Hepatocyte (in vitro differentiated cells): ENCODE results near the gene SLAIN1.

ENCODE experiments used
- CTCF ChIP-seq: fragments of 200-600 bp; sonication (generic); IDR thresholded peaks from 2 replicates; pipeline ENCODE4 v1.5.1; 2016; ENCODE audit warnings: antibody characterized with exemption, mild to moderate bottlenecking; ENCODE audit not compliant: poor library complexity
- EZH2 ChIP-seq: fragments of 200-600 bp; sonication (generic); IDR thresholded peaks from 2 replicates; pipeline ENCODE4 v1.6.1; 2016; ENCODE audit warnings: antibody characterized with exemption, mild to moderate bottlenecking, borderline replicate concordance
- EZH2phosphoT487 ChIP-seq: fragments of 200-600 bp; sonication (generic); IDR thresholded peaks from one replicate; pipeline ENCODE4 v1.6.1; 2018; ENCODE audit warnings: antibody characterized with exemption, mild to moderate bottlenecking, low read depth, moderate library complexity; ENCODE audit not compliant: unreplicated experiment, severe bottlenecking

- no peak for TF ChIP-seq CTCF
- TF ChIP-seq EZH2phosphoT487: no peak
- TF ChIP-seq EZH2: no peak
Observed at GRCh38 chr13:77740931-77741596, 43.6 kb downstream of the SLAIN1 start.
